ENCODE results near the gene STX3.
"Not testable (repeated sequence)": the region's sequence is repeated elsewhere in the genome, so short reads cannot be mapped to it uniquely, and the experiment has no call there.

The STX3 gene

DNA sequence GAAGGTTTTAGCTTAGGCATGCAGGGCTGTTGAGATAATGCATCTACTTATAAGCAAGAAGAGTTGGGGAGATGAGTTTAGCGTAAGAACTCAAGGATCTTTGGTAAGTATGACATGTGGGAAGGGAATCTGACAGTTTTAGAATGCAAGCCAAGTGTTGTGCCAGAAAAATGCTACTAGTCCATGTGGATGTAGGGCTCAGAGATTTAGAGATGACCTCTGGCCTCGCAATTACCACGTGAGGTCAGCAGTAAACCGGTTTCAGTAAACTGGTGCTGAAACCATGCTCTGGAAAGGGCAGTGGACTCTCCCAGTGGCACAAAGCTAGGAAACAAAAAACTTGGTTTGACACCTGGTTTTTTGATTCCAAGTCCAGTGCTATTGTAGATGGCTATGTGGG, 36.5 kb downstream of the STX3 start:
- no peak for DNase-seq

GRCh38 chr11:59792507-59792906, 37.3 kb downstream of the STX3 start:
- no peak for DNase-seq

- no peak for DNase-seq
Measured at GRCh38 chr11:59794417-59794816, 39.2 kb downstream of the STX3 start.

DNA sequence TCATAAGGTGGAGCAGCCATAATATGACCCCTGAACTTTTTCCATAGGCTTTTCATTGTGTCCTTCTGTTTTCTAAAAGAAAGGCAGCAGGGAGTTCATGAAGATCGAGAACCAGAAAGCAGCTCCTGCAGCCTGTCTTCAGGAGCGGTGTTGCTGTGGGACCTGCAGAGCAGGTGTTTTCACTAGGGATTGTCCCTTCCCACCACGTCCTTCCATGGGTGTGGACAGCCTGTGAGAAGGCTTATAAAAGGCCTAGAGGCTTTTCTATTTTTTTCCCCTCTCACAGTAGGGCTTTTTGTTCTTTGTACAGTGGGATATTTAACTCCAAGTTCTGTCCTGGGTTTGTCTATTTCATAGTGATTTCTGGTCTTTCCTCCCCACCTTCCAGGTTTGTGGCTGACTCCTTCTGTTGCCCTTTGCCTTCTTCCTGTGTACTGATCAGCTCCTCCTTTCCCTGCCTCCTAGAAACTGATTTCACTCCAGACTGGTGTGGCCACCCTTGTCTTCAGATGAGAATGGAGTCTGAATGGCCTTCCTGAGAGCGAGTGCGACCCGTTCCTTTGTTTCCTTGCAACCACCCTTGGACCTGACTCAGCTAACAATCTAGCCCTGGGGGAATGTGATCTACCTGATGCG, 45.3 kb downstream of the STX3 start:
- DNase-seq: no peak

DNA sequence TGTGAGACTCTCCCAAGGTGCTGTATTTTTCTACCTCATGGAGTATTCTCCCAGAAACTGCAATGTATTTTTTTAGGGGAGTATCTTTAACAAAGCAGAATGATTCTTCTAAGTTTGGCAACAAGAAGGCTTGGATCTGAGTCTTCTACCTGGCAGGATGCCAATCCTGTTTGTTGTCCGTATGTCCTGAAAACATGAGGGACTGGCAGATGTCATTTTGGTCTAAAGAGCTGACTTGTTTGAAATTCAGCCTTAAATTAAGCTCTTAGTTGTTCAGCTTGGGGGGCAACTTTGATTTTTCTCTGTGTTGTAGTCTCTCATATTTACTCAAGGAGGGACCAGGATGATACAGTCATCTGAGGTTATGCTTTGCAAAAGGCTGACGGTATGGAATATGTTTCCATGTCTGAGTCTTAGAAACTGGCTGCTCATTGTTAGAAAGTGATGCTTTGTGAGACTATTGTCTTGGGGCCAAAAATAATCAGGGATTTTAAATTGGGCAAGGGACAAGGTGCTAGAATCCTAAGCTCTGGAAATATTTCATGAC, 46.1 kb downstream of the STX3 start:
- DNase-seq: no peak

DNA sequence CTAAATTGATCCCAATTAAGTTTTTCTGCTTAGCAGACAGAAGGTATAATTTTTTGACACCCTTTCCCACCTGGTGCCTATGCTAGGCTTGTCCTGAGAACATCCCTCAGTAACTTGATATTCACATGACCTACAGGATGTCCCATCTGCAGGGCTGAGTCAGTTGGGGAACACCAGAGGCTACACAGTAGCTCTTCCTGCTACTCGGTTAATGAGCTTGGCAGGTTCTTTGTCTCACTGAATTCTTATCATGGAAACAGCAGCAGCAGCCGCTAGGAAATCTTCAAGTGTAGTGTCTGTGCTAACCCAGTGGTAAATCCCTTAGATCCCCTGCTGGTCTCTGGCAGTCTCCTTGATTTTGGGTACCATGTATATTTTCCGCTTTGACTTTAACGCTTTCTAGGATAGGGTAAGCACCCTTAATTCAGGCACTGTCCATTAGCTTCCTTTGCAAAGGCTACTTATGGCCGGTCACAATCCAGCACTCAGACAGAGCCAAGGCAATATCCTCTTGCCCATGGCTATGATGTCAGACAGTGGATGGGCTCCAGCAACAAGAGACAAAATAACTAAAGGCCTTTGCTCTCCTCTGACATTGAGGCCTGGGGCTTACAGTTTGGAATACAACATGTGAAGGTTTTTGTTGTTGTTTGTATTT, 46.9 kb downstream of the STX3 start:
- no peak for DNase-seq

DNA sequence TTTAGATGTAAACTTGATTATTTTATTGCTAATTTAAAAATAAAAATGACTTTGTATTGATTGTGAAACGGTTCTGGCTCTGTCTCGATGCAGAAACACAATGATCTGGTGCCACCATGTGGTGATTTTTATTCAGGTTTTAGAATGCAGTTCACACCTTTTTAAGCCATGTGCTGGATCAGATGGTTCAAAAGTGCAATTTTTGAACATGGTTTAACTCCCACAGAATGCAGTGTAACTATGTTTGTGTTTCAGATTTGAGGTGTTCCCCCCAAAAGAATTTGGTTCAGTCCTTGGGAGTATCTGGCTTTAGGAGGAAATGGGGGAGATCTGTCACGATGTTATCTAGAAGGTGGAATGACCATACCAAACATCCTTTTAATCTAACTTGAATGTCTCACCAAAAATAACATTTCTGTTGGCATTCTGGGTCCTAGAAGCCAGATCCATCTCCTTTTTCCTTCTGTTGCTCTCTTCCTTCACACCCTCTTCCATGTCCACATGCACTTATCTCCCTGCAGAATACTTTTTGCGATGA, 47.5 kb downstream of the STX3 start:
- DNase-seq: peak; percentile 58 to 75 (median 71)

DNA sequence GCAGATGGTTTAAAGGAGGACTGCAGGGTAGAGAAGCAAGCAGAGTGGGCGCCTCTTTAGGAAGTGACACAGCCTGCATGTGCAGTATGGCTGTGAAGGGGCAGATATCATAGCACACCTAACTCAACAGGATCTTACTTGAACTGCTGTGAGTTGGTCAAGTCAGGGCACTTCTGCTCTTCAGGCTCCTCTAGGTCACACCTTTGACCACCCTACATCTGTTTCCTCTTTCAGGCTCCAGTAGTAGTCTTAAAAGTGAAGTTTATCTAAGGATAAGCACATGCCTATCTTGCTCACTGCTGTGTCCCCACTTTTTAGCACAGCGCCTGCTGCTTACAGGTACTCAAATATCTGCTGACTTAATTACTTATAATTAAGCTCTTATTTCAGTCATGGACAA, 48.9 kb downstream of the STX3 start:
- DNase-seq: no peak

- DNase-seq: no peak
Measured at GRCh38 chr11:59807047-59807610, 52.0 kb downstream of the STX3 start.

DNA sequence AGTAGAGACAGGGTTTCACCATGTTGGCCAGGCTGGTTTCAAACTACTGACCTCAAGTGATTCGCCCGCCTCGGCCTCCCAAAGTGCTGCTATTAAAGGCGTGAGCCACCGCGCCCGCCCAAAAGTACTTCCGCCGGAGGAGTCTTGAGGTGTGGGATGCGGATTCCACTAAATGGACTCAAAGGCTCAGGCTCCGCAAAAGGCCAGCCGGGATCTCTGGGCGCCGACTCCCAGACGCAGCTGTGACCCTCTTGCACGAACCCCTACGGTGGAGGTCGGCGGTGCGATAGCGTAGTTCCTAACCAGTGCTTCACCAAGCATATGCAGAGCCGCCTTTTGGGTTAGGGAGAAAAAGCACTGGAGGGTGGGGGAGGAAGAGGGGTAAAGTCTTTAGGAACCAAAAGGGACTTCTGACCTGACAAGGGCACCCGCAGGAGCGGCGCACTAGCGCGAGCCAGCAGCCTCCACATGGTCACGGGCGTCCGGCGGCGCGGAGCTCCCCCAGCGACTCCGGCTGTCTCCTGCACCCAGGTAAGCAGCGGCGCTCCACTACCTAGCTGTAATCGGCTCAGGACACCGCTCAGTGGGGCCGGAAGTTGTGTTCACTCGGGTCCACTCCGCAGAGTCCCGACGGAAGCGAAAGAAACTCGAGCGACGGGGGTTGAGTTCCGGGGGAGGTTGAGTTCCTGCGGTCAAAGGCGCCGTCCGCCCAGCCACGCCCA, 55.2 kb downstream of the STX3 start, which contains the start of gene MRPL16:
Gene MRPL16, minus strand, starts transcription at position 590 of the 722 bp plus-strand sequence. Its CDS starts 120 bp downstream, at position 470.
- DNase-seq: peak; percentile 92 to 96 (median 94)

DNA sequence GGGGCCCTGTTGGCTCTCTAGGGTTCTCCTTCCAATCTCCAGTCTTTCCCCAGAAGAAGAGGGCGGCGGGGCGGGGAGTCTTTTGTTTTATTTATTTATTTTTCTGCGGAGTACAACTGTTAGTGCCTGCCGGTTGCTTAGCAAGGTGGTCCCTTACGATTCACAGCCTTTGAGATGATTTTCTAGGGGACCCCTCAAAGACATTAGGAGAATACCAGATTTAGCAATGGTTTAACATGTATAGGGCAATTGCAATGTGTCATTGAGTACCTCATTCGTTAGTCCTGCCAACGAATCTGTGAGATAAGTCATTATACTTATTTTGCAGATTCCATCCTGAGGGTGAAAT, 55.7 kb downstream of the STX3 start:
- DNase-seq: no peak

DNA sequence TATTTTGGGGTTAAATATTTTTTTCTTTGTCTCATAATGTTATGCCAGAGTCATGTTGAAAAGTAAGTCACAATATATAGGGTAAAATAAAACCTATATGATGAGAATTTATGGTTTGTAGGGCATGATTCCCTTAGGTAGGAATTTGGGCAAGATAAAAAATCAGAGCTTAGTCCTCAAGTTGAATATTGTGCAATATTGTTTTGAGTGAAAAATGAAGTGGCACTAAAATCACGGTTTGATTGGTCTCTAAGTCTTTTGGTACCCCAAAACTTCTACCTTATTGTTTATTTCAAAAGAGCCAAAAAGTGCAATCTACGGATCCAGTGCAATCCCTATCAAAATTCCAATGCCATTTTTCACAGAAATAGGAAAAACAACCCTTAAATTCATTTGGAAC, 57.0 kb downstream of the STX3 start:
- no peak for DNase-seq

GRCh38 chr11:59813364-59813763, 58.2 kb downstream of the STX3 start:
- no peak for DNase-seq

DNA sequence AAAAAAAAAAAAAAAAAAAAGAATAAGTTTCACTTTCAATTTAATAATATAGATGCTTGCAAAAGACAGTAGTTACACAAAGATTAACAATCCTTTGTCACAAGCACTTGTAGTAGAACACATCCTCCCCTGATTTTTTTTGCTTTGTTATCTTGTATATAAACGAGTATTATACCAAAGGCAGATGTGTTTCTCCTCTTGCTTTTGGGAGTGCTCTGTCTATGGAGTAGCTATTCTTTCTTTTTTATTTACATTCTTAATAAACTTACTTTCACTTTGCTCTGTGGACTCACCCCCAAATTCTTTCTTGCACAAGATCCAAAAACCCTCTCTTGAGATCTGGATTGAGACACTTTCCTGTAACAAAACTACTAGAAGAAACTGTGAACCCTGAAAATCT, 58.8 kb downstream of the STX3 start:
- DNase-seq: peak in 1 of 4 experiments; percentile 15

GRCh38 chr11:59815754-59816153, 60.6 kb downstream of the STX3 start:
- DNase-seq: no peak

GRCh38 chr11:59816434-59816833, 61.3 kb downstream of the STX3 start:
- DNase-seq: not testable (repeated sequence)

DNA sequence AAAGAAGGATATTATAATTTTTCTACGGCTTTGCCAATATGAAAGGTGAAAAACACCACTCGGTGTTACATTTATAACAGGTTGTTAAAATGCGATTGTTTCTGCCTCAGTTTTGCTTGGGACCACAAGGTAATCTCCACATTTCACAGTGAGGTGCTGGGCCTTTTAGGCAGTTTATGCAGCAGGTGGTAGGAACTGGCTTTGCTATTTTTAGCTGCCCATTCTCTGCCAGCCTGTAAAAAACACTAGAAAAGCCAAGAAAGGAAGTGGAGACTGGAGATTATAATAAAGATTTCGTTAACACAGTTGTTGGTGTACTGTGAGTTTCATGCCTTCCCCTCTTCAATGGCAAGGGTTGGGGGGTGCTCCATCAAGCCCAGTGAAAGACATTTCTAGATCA, 63.4 kb downstream of the STX3 start:
- DNase-seq: no peak

GRCh38 chr11:59822989-59823566, 67.9 kb downstream of the STX3 start:
- peak; percentile 68 to 85 (median 77) for DNase-seq

DNA sequence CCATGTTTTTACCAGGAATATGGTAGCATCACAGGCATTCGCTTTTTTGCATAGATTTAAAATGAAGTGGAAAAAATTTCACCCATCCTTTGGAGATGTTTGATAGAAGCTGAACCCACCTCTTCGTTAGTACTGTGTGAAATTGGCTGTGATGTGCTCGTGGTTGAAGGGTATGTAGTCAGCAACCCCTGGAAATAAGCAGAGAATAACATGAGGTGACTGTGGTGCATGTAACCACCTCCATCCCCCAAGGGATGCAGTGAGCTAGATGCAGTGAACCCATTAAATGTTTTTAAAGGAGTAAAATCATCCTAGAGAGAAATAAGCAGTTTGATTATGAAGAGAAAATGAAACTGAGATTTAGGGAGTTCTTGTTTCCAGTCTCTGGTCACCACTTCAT, 74.2 kb downstream of the STX3 start:
- DNase-seq: no peak

- peak in 2 of 4 experiments; percentile 18 to 26 for DNase-seq
Measured at GRCh38 chr11:59833602-59834001, 78.4 kb downstream of the STX3 start.

DNA sequence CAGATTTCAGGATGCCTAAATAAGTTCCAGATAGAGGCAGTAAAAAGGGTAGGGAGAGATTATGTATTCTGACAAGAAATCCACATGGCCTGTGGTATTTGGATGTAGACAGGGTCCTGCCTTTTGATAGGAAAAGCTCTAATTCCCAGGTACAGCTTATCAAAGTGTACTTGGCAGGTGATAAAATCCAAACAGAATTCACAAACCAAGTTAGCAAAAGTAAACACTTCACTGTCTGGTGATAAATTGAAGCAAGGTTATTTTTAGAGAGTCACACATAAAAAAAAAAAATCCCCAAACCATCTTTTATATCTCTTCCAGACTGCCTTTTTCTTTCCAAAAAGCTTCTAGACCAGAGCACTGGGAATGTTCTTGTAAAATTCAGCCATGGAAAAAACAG, 84.4 kb downstream of the STX3 start:
- DNase-seq: no peak

DNA sequence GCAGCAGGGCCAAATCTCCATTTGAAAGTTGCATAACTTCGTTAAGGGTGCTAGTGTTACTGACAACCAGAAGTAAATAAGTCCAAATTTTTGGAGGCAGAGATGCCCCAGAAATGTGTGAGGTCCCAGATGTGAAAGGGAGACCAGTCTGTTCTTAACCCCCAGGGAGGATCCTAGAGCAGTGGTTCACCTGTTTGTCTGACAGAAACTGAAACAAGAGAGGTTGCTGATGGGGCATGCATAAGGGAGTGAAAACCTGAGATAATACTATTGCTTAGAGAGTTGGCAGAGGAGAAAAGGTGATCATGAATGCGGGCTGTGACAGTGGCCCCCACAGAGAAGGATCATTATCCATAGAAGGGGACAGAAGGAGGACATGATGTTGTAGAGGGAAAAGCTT, 86.3 kb downstream of the STX3 start:
- no peak for DNase-seq

GRCh38 chr11:59842316-59842715, 87.1 kb downstream of the STX3 start:
- DNase-seq: no peak

Data from suppressor macrophage (primary cell).